ENCODE measurements around the gene KY. TPM values are rescaled to one million over a fixed set of nuclear protein-coding genes. Genes with fewer than 3 reads are reported as not detected.

KY gene
- total and polyA plus RNA-seq, 2 of the 13 experiments (the other 11 are each of a cell fraction or from before 2014, with no cell fraction given): not detected

GRCh38 chr3:134649106-134649705 is 1.6 kb downstream of the KY start:
- in situ Hi-C loops (cut with HindIII; ENCODE audit: extremely low pct_ligation_motif_present, low pct_unique_long_range_greater_than_20kb) (no loop called here), intact Hi-C loops (cut with micrococcal nuclease; ENCODE audit: unreplicated experiment) (no loop called here)
- no TSS peak for BruUV-seq (replicated peaks)
- WGBS (ENCODE audit: low lambda C conversion rate): 22% methylated on average over 7 of the region's 7 CpGs
- Histone ChIP-seq H3K9ac (ENCODE audit: insufficient read depth, low read depth, low read length) (no peak overlapping the region), H3K4me1 (ENCODE audit: insufficient read depth, low read length) (no peaks in the 10 kb centered on the region), H3K79me2 (ENCODE audit: insufficient read depth, low read length) (no peaks in the 10 kb centered on the region), H3K4me3 (replicated peaks in 1 of 3; ENCODE audit: insufficient read depth in 1 of 3, low read depth in 2 of 3, low read length in 3 of 3) (no peak overlapping the region), H3K9me3 (ENCODE audit: low read length) (no peaks in the 10 kb centered on the region), H4K20me1 (ENCODE audit: insufficient read depth, low read length) (no peaks in the 10 kb centered on the region), H2AFZ (ENCODE audit: low read length) (no peak overlapping the region), H3K27me3 (ENCODE audit: control insufficient read depth in 1 of 2, insufficient read depth in 2 of 2, low read length in 2 of 2) (peaks cover 0 to 40% of the 10 kb centered on the region in 2 experiments; a peak in 4 of 5 replicates), H3K27ac (ENCODE audit: extremely low read length, insufficient read depth, low read length) (no peak overlapping the region), H3K4me2 (ENCODE audit: low read depth, low read length) (no peak overlapping the region), H3K36me3 (replicated peaks in 1 of 2; ENCODE audit: control insufficient read depth in 1 of 2, insufficient read depth in 2 of 2, low read length in 2 of 2) (no peaks in the 10 kb centered on the region)
- TF ChIP-seq SMYD3 (CRISPR knock-in tag; IDR thresholded peaks at IDR 0.05) (no peak), ZNF703 (CRISPR knock-in tag; IDR thresholded peaks at IDR 0.05; ENCODE audit: borderline replicate concordance) (no peak), STAG1 (CRISPR knock-in tag; IDR thresholded peaks at IDR 0.05) (no peak), U2AF2 (IDR thresholded peaks at IDR 0.05; ENCODE audit: low read depth, low read length) (no peak), MAF1 (CRISPR knock-in tag; IDR thresholded peaks at IDR 0.05; ENCODE audit: borderline replicate concordance) (no peak), ZNF256 (CRISPR knock-in tag; conservative IDR thresholded peaks at IDR 0.05) (no peak), HNRNPL (IDR thresholded peaks at IDR 0.05; ENCODE audit: low read depth, low read length) (no peak), ARID3A (IDR thresholded peaks at IDR 0.05; ENCODE audit: low read depth, low read length) (no peak), NR0B2 (CRISPR knock-in tag; IDR thresholded peaks at IDR 0.05) (no peak), PRPF4 (IDR thresholded peaks at IDR 0.05; ENCODE audit: low read depth, low read length, poor library complexity, severe bottlenecking) (no peak), TOPORS (CRISPR knock-in tag; IDR thresholded peaks at IDR 0.05) (no peak), IRF2 (CRISPR knock-in tag; IDR thresholded peaks at IDR 0.05) (no peak), GATAD2A (CRISPR knock-in tag; IDR thresholded peaks at IDR 0.05) (no peak), CCAR2 (optimal IDR thresholded peaks at IDR 0.05; ENCODE audit: low read depth, low read length) (no peak), ZNF18 (CRISPR knock-in tag; IDR thresholded peaks at IDR 0.05; ENCODE audit: insufficient replicate concordance) (no peak), ZNF780A (CRISPR knock-in tag; IDR thresholded peaks at IDR 0.05) (no peak), ZZZ3 (CRISPR knock-in tag; IDR thresholded peaks at IDR 0.05; ENCODE audit: borderline replicate concordance) (no peak), ZNF816 (CRISPR knock-in tag; IDR thresholded peaks at IDR 0.05; ENCODE audit: borderline replicate concordance) (no peak), ZNF550 (CRISPR knock-in tag; IDR thresholded peaks at IDR 0.05; ENCODE audit: borderline replicate concordance) (no peak)
- TF ChIP-seq, protein P1, sequence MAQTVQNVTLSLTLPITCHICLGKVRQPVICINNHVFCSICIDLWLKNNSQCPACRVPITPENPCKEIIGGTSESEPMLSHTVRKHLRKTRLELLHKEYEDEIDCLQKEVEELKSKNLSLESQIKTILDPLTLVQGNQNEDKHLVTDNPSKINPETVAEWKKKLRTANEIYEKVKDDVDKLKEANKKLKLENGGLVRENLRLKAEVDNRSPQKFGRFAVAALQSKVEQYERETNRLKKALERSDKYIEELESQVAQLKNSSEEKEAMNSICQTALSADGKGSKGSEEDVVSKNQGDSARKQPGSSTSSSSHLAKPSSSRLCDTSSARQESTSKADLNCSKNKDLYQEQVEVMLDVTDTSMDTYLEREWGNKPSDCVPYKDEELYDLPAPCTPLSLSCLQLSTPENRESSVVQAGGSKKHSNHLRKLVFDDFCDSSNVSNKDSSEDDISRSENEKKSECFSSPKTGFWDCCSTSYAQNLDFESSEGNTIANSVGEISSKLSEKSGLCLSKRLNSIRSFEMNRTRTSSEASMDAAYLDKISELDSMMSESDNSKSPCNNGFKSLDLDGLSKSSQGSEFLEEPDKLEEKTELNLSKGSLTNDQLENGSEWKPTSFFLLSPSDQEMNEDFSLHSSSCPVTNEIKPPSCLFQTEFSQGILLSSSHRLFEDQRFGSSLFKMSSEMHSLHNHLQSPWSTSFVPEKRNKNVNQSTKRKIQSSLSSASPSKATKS (CRISPR knock-in tag; IDR thresholded peaks at IDR 0.05): no peak
- no peak for FAIRE-seq
- ChIA-PET POLR2A (no interaction called here), CTCF (ENCODE audit: low intra/inter-chr PET ratio, low total read pairs) (no interaction called here)
- no peak for DNase-seq (ENCODE audit: low spot score)
- no peak for ATAC-seq
